Measurements from ENCODE around the gene DMD.

Gene DMD

GRCh38 chrX:31962256-31962655, 1249.1 kb downstream of the DMD start:
- TF ChIP-seq REST (IDR thresholded peaks at IDR 0.05; ENCODE audit: insufficient read depth in 1 of 2, low read depth in 2 of 2, low read length in 2 of 2) = no peak
- no peak for TF ChIP-seq TAF1 (IDR thresholded peaks at IDR 0.05; ENCODE audit: borderline replicate concordance, insufficient read depth, low read length)
- TF ChIP-seq SIN3A (IDR thresholded peaks at IDR 0.05; ENCODE audit: borderline replicate concordance, insufficient read depth, low read length) = no peak
- no peak for TF ChIP-seq POLR2AphosphoS5 (IDR thresholded peaks at IDR 0.05; ENCODE audit: low read depth, low read length)
- TF ChIP-seq FOXP2 (optimal IDR thresholded peaks at IDR 0.05; ENCODE audit: borderline replicate concordance, extremely low read depth, extremely low read length, insufficient read depth) = no peak

- TF ChIP-seq FOXP2 (optimal IDR thresholded peaks at IDR 0.05; ENCODE audit: borderline replicate concordance, extremely low read depth, extremely low read length, insufficient read depth) (no peak), SIN3A (IDR thresholded peaks at IDR 0.05; ENCODE audit: borderline replicate concordance, insufficient read depth, low read length) (no peak), REST (IDR thresholded peaks at IDR 0.05; ENCODE audit: insufficient read depth in 1 of 2, low read depth in 2 of 2, low read length in 2 of 2) (no peak), TAF1 (IDR thresholded peaks at IDR 0.05; ENCODE audit: borderline replicate concordance, insufficient read depth, low read length) (no peak), POLR2AphosphoS5 (IDR thresholded peaks at IDR 0.05; ENCODE audit: low read depth, low read length) (no peak)
These were observed 1276.4 kb downstream of the DMD start for GRCh38 chrX:31934842-31935370.

DNA sequence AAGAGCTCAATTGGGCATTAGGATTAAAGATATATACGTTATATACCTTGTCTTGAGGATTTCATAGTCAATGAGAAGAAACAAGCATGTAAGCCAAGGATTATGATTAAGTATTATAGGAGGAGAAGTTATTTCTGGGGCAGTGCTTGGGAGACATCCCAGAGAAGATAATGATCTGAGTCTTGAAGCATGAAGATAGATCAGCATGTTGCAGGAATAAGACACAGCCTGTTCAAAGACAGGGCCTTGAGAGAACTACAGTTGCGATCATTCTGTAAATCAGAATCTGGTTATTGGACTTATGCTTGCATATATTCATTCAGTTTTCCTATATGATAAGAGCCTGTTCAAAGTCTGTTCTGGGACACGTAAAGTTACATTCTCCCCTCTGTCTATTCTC, 1277.3 kb downstream of the DMD start:
- no peak for TF ChIP-seq POLR2AphosphoS5 (IDR thresholded peaks at IDR 0.05; ENCODE audit: low read depth, low read length)
- TF ChIP-seq REST (IDR thresholded peaks at IDR 0.05; ENCODE audit: insufficient read depth in 1 of 2, low read depth in 2 of 2, low read length in 2 of 2) = no peak
- no peak for TF ChIP-seq FOXP2 (optimal IDR thresholded peaks at IDR 0.05; ENCODE audit: borderline replicate concordance, extremely low read depth, extremely low read length, insufficient read depth)
- no peak for TF ChIP-seq SIN3A (IDR thresholded peaks at IDR 0.05; ENCODE audit: borderline replicate concordance, insufficient read depth, low read length)
- TF ChIP-seq TAF1 (IDR thresholded peaks at IDR 0.05; ENCODE audit: borderline replicate concordance, insufficient read depth, low read length) = no peak

DNA sequence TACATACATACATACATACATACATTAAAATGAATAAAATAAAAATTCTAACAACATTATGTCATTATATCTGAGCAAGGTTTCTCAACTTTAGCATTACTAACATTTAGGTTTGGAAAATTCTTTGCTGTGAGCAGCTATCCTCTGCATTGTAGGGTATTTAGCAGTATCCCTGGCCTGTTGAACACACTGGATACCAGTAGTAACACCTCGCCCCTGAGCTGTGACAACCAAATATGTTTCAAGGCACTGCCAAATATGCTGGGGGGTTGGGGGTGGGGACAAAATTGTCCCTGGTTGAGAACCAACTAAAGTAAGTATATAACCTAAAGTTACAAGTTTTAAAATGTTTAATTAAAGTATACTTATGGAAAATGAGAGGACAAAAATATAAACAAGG, 1278.6 kb downstream of the DMD start:
- TF ChIP-seq SIN3A (IDR thresholded peaks at IDR 0.05; ENCODE audit: borderline replicate concordance, insufficient read depth, low read length) (no peak), REST (IDR thresholded peaks at IDR 0.05; ENCODE audit: insufficient read depth in 1 of 2, low read depth in 2 of 2, low read length in 2 of 2) (no peak), TAF1 (IDR thresholded peaks at IDR 0.05; ENCODE audit: borderline replicate concordance, insufficient read depth, low read length) (no peak), FOXP2 (optimal IDR thresholded peaks at IDR 0.05; ENCODE audit: borderline replicate concordance, extremely low read depth, extremely low read length, insufficient read depth) (no peak), POLR2AphosphoS5 (IDR thresholded peaks at IDR 0.05; ENCODE audit: low read depth, low read length) (no peak)

GRCh38 chrX:31931225-31931624, 1280.1 kb downstream of the DMD start:
- TF ChIP-seq SIN3A (IDR thresholded peaks at IDR 0.05; ENCODE audit: borderline replicate concordance, insufficient read depth, low read length) (no peak), POLR2AphosphoS5 (IDR thresholded peaks at IDR 0.05; ENCODE audit: low read depth, low read length) (no peak), TAF1 (IDR thresholded peaks at IDR 0.05; ENCODE audit: borderline replicate concordance, insufficient read depth, low read length) (no peak), REST (IDR thresholded peaks at IDR 0.05; ENCODE audit: insufficient read depth in 1 of 2, low read depth in 2 of 2, low read length in 2 of 2) (no peak), FOXP2 (optimal IDR thresholded peaks at IDR 0.05; ENCODE audit: borderline replicate concordance, extremely low read depth, extremely low read length, insufficient read depth) (no peak)
